Testis (tissue), 2 donors: ENCODE results near the gene DHPS.

Source experiments
- CTCF ChIP-seq, 3 experiments: fragments of 450-650 bp in 2 of 3; fragments of 200-600 bp in 1 of 3; sonication (generic) in 1 of 3; IDR thresholded peaks; one replicate each; pipeline ENCODE4 v1.5.1; 2016 to 2019; ENCODE audit warnings: antibody characterized with exemption in 3 of 3, mild to moderate bottlenecking in 2 of 3, moderate library complexity in 1 of 3
- POLR2A ChIP-seq: fragments of 450-650 bp; IDR thresholded peaks from one replicate; pipeline ENCODE4 v1.6.1; 2017; ENCODE audit warnings: antibody characterized with exemption, mild to moderate bottlenecking, moderate library complexity

GRCh38 chr19:12639901-12640613 lies 41.6 kb downstream of the DHPS start:
- TF ChIP-seq CTCF (IDR thresholded peaks at IDR 0.05) (peak in 2 of 3 experiments; percentile 59 to 64), POLR2A (no peak)
